Measurements from ENCODE around the gene SIRPG.

DNA sequence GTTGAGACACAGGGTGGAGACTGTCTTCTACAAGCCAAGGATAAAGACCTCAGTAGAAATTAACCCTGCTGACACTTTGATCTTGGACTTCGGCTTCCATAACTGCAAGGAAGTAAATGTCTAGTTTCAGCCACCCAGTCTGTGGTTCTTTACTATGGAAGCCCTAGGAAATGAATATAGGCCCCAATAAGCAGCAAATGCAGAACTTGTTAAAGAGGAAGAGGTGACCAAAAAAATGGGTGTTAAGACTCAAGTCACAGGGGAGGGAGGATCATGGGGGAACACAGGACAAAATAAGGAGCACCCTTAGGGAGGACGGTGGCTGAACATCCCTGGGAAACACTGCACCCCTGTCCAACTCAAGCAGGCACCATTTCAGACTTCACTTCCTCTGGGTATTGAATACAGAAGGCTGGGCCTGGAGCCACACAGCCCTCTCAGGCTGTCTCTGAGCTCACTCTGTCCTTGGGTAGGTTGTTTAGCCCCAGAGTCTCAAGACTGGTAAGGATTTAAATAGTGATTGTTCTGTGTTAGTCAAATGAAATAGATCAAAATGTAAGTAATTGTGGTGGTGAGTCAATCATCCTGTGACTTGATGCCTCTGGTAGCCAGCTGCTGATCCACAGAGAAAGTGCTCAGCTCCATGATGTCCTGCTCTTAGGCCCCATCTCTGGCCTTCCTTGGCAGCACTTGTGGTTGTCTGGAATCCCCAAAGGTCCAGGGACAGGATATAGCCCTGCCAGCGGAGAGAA is 69.6 kb downstream of the SIRPG start:
- TF ChIP-seq EZH2 (IDR thresholded peaks at IDR 0.05; ENCODE audit: borderline replicate concordance, low read length), result no peak
- TF ChIP-seq, protein P1, sequence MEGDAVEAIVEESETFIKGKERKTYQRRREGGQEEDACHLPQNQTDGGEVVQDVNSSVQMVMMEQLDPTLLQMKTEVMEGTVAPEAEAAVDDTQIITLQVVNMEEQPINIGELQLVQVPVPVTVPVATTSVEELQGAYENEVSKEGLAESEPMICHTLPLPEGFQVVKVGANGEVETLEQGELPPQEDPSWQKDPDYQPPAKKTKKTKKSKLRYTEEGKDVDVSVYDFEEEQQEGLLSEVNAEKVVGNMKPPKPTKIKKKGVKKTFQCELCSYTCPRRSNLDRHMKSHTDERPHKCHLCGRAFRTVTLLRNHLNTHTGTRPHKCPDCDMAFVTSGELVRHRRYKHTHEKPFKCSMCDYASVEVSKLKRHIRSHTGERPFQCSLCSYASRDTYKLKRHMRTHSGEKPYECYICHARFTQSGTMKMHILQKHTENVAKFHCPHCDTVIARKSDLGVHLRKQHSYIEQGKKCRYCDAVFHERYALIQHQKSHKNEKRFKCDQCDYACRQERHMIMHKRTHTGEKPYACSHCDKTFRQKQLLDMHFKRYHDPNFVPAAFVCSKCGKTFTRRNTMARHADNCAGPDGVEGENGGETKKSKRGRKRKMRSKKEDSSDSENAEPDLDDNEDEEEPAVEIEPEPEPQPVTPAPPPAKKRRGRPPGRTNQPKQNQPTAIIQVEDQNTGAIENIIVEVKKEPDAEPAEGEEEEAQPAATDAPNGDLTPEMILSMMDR (conservative IDR thresholded peaks at IDR 0.05 in 1 of 2, IDR thresholded peaks at IDR 0.05 in 1 of 2; ENCODE audit: extremely low read depth in 1 of 2, insufficient read depth in 1 of 2, low read depth in 1 of 2, low read length in 2 of 2), result no peak
